Kidney epithelial cell (primary cell): ENCODE results near the gene DOCK1. TPM values are rescaled to one million over a fixed set of nuclear protein-coding genes. Genes with fewer than 3 reads are reported as not detected.
A peak's percentile ranks its signal among the peaks of the same experiment; 100 is the strongest.

Experiments
- DNase-seq: peaks from one replicate; pipeline ENCODE4 v3.0.0-alpha.2; 2010; ENCODE audit warnings: low read depth
- H3K27me3 ChIP-seq: 2 replicates; pipeline ENCODE4 v1.6.0; 2011; ENCODE audit warnings: low read length; ENCODE audit not compliant: control insufficient read depth, insufficient read depth
- H3K36me3 ChIP-seq: 2 replicates; pipeline ENCODE4 v1.5.1; 2011; ENCODE audit warnings: low read length; ENCODE audit not compliant: control insufficient read depth, insufficient read depth
- H3K4me3 ChIP-seq: 2 replicates; pipeline ENCODE4 v1.5.1; 2011; ENCODE audit warnings: low read depth, mild to moderate bottlenecking, control low read depth, low read length
- CTCF ChIP-seq: IDR thresholded peaks from 2 replicates; pipeline ENCODE4 v1.5.1; 2011; ENCODE audit warnings: mild to moderate bottlenecking, moderate library complexity, low read length, control low read depth, inconsistent platforms; ENCODE audit not compliant: insufficient read depth, poor library complexity, severe bottlenecking
- total RNA-seq: library from RNA; depleted of rRNA; stranded (reverse); fragments of >200 nt; gene quantifications from 2 replicates; pipeline ENCODE4 v1.2.3, GENCODE V29; 2015

Gene DOCK1
- total RNA-seq, 1 donor from 2014 or later = 39.5 TPM

GRCh38 chr10:127486355-127486754, 581.1 kb downstream of the DOCK1 start:
- Histone ChIP-seq H3K4me3 (no peak overlapping the region), H3K27me3 (no peaks in the 10 kb centered on the region), H3K36me3 (no peaks in the 10 kb centered on the region)
- DNase-seq = no peak
- TF ChIP-seq CTCF = no peak

DNA sequence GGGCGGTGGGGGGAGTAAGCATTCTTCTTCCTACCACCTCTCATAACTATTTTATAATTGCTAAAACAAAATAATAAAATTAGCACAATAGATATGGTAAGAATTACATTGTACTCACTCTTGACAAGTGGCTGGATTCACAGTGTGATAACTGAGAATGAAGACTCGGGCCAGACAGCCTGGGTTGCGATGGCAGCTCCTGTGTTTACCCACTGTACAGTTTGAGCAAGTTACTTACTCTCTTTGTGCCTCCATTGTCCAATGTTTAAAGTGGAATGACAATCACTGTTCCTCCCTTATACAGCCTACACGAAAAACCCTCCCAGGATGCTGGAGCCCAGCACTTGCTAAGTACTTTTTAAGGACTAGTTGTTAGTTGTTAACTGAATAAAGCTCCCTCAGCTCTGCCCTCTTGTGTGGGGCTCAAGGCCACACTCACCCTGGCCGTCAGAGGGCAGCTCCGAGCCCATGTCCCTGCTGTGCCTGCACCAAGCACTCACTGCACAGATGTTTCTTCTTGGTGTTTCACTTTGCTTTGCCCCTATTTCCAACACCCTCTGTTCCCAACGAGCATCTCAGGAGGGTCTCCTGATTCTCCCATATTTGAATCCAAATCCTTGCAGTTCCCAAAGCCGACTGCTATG, 587.5 kb downstream of the DOCK1 start:
- H3K27me3 ChIP-seq = peaks cover 2% of the 10 kb centered on the region

DNA sequence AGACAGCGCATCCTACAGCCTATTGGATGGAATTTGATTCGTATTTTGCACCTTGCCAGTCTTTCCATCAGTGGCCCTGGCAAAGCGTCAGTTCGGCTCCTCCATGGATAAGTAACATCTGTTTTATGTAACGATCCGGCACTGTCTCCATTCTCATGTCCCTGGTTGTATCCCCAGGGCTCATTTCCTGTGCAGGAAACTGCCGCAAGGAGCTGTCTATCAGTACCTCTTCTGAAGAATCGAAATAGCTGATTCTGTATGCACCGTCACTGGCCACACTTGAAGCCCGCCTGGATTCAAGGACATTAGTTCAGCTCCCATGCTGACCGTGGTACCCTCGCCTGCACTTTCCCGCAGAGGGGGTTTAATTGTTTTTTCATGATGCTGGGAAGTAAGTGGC, 590.8 kb downstream of the DOCK1 start:
- H3K36me3 ChIP-seq = no peaks in the 10 kb centered on the region
- H3K27me3 ChIP-seq = peaks cover 2% of the 10 kb centered on the region
- no peak for TF ChIP-seq CTCF
- DNase-seq = no peak
- H3K4me3 ChIP-seq = no peak overlapping the region

More for the DNA sequence above, 587.5 kb downstream of the DOCK1 start:
- no peak for DNase-seq
- no peak overlapping the region for H3K4me3 ChIP-seq
- no peaks in the 10 kb centered on the region for H3K36me3 ChIP-seq
- peak; percentile 36 for TF ChIP-seq CTCF

- no peak for TF ChIP-seq CTCF
- Histone ChIP-seq H3K36me3 (no peaks in the 10 kb centered on the region), H3K27me3 (peaks cover 2% of the 10 kb centered on the region), H3K4me3 (no peak overlapping the region)
- DNase-seq = no peak
Observed at GRCh38 chr10:127497685-127498084, 592.5 kb downstream of the DOCK1 start.

GRCh38 chr10:127498087-127498486, 592.9 kb downstream of the DOCK1 start:
- TF ChIP-seq CTCF = no peak
- no peak overlapping the region for H3K4me3 ChIP-seq
- peaks cover 2% of the 10 kb centered on the region for H3K27me3 ChIP-seq
- H3K36me3 ChIP-seq = no peaks in the 10 kb centered on the region
- no peak for DNase-seq

DNA sequence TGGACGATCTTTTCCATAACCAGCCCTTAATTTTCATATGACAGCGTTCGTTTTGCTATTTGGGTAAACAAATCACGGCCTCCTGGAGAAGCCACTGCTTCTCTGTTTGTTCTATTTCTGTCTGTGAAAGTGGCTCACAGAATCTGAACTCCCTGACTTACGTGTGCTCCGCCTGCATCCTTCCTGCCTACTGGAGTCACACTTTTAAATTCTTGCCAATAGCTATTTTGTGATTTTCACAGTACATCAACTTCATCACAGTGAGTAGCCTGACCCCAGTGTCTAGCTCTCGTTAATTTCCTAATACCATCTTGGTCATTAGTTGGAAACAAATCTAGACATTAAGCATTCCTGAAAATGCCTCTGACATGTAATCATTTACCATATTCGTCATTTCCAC, 594.9 kb downstream of the DOCK1 start:
- Histone ChIP-seq H3K36me3 (no peaks in the 10 kb centered on the region), H3K4me3 (no peak overlapping the region), H3K27me3 (peaks cover 2% of the 10 kb centered on the region)
- no peak for DNase-seq
- TF ChIP-seq CTCF = no peak
